GM18519 (cell line): ENCODE data around the gene CMTM4.
"Not testable (repeated sequence)": the region's sequence is repeated elsewhere in the genome, so short reads cannot be mapped to it uniquely, and the experiment has no call there.

Experiments
- ATAC-seq: cut with Tn5 transposase; IDR thresholded peaks from one replicate; pipeline ENCODE4 v1.9.1; 2021; ENCODE audit warnings: mild to moderate bottlenecking, moderate library complexity; ENCODE audit not compliant: unreplicated experiment, low FRiP score

Gene CMTM4

GRCh38 chr16:66574081-66574480 lies 122.5 kb downstream of the CMTM4 start:
- no peak for ATAC-seq

- ATAC-seq, result no peak
These were observed 124.2 kb downstream of the CMTM4 start for GRCh38 chr16:66572356-66572755.

- ATAC-seq, result no peak
These were observed 126.6 kb downstream of the CMTM4 start for GRCh38 chr16:66569827-66570405.

- ATAC-seq, result no peak
These were observed 127.4 kb downstream of the CMTM4 start for GRCh38 chr16:66569131-66569530.

- no peak for ATAC-seq
These were observed 128.2 kb downstream of the CMTM4 start for GRCh38 chr16:66568355-66568754.

- not testable (repeated sequence) for ATAC-seq
These were observed 129.3 kb downstream of the CMTM4 start for GRCh38 chr16:66567270-66567669.

- ATAC-seq, result no peak
These were observed 130.3 kb downstream of the CMTM4 start, which contains the start of gene CMTM1 for GRCh38 chr16:66566051-66566901. Gene CMTM1 (plus strand): TSS chr16:66566439. CDS start chr16:66566514, 75 bp downstream.
